C4-2B (cell line): Measurements from ENCODE around the gene MNT.

Source experiments
- H3K27ac ChIP-seq: fragments of 450-650 bp; 2 replicates; pipeline ENCODE4 v1.5.1; 2017
- CTCF ChIP-seq: fragments of 450-650 bp; conservative IDR thresholded peaks from 2 replicates; pipeline ENCODE4 v1.5.1; 2017; ENCODE audit warnings: mild to moderate bottlenecking
- ZFX ChIP-seq: fragments of 450-650 bp; IDR thresholded peaks from 2 replicates; pipeline ENCODE4 v1.6.1; 2017

Gene MNT

GRCh38 chr17:2412561-2413021 is 11.7 kb upstream of the MNT start:
- H3K27ac ChIP-seq: no peak overlapping the region
- TF ChIP-seq ZFX: no peak
- TF ChIP-seq CTCF: no peak

- no peak overlapping the region for H3K27ac ChIP-seq
- TF ChIP-seq CTCF (no peak), ZFX (no peak)
These were observed 10.1 kb upstream of the MNT start for GRCh38 chr17:2410951-2411350.

- TF ChIP-seq CTCF (no peak), ZFX (no peak)
- no peak overlapping the region for H3K27ac ChIP-seq
These were observed 6.3 kb upstream of the MNT start for GRCh38 chr17:2406903-2407790.

GRCh38 chr17:2406271-2406902 is 5.5 kb upstream of the MNT start:
- no peak overlapping the region for H3K27ac ChIP-seq
- TF ChIP-seq CTCF (no peak), ZFX (no peak)

GRCh38 chr17:2405247-2405926 is 4.5 kb upstream of the MNT start:
- no peak for TF ChIP-seq CTCF
- no peak for TF ChIP-seq ZFX
- H3K27ac ChIP-seq: no peak overlapping the region

GRCh38 chr17:2403044-2403443 is 2.2 kb upstream of the MNT start:
- H3K27ac ChIP-seq: no peak overlapping the region
- TF ChIP-seq ZFX (no peak), CTCF (no peak)

GRCh38 chr17:2402544-2402943 is 1.7 kb upstream of the MNT start:
- peak overlapping the region; percentile 97 for H3K27ac ChIP-seq

More at GRCh38 chr17:2402544-2402943, 1.7 kb upstream of the MNT start:
- TF ChIP-seq ZFX (no peak), CTCF (no peak)
